K562 (cell line): Measurements from ENCODE around the gene TMEM178A. TPM values are rescaled to one million over a fixed set of nuclear protein-coding genes. Genes with fewer than 3 reads are reported as not detected.

Experiments used
- ATAC-seq: fragments of 200-7000 bp; cut with Tn5 transposase; 3 replicates; pipeline ENCODE4 v1.9.1; 2020; ENCODE audit warnings: moderate library complexity
- BruUV-seq: library from RNA; stranded (reverse); fragments of 400-500 nt; replicated peaks from 2 replicates; lab custom pipeline; 2021; lab: Mats Ljungman, UMichigan
- CTCF ChIA-PET: fragments of 300-600 bp; formaldehyde crosslinking; extraction: SDS; loops from one replicate; lab custom pipeline; 2021; ENCODE audit warnings: low intra/inter-chr PET ratio; lab: Yijun Ruan, JAX
- POLR2A ChIA-PET: fragments of 300-600, 350-650 bp; sonication (Branson Sonifier 250); formaldehyde crosslinking; extraction: SDS; loops from one replicate; lab custom pipeline; 2021; ENCODE audit warnings: antibody characterized with exemption, inconsistent platforms; lab: Yijun Ruan, JAX
- DNase-seq, 4 experiments: peaks; one replicate each; pipeline versions ENCODE4 v3.0.0 to v3.0.0-alpha.2; 2011 to 2018; ENCODE audit warnings: low spot score in 3 of 4, mixed read lengths in 3 of 4; ENCODE audit errors: extremely low read depth in 1 of 4
- FAIRE-seq: peaks from 2 replicates; lab custom pipeline; 2011; peaks lifted over from hg19 to GRCh38; lab: Jason Lieb, UNC
- H2AFZ ChIP-seq: 2 replicates; pipeline ENCODE4 v1.6.0; 2011; ENCODE audit warnings: low read depth, low read length, control low read depth, inconsistent platforms
- H3K27ac ChIP-seq: fragments of 200-600 bp; 3 replicates; pipeline ENCODE4 v1.8.0; 2011; ENCODE audit warnings: low read depth, mild to moderate bottlenecking, control low read depth, inconsistent platforms, low read length, moderate library complexity, mixed read lengths; ENCODE audit errors: extremely low read depth
- H3K27me3 ChIP-seq, 2 experiments: fragments of 300-600 bp in 1 of 2; 2 replicates in 1 of 2; 3 replicates in 1 of 2; pipeline versions ENCODE4 v1.6.0 to v1.8.0; 2011; ENCODE audit warnings: inconsistent platforms in 2 of 2, low read length in 2 of 2, mild to moderate bottlenecking in 1 of 2, mixed read lengths in 1 of 2, moderate library complexity in 1 of 2; ENCODE audit not compliant: control insufficient read depth in 2 of 2, insufficient read depth in 2 of 2
- H3K36me3 ChIP-seq: fragments of 300-600 bp; 3 replicates; pipeline ENCODE4 v1.8.0; 2011; ENCODE audit warnings: mild to moderate bottlenecking, low read length, inconsistent platforms; ENCODE audit not compliant: control insufficient read depth, insufficient read depth
- H3K4me1 ChIP-seq, 2 experiments: fragments of 200-600 bp in 1 of 2; replicated peaks in 1 of 2; 2 replicates in 1 of 2; 3 replicates in 1 of 2; pipeline versions ENCODE4 v1.5.1 to v1.8.0; 2011; ENCODE audit warnings: inconsistent platforms in 2 of 2, low read length in 2 of 2, mild to moderate bottlenecking in 1 of 2, mixed read lengths in 1 of 2, moderate library complexity in 1 of 2; ENCODE audit not compliant: control insufficient read depth in 2 of 2, insufficient read depth in 2 of 2
- H3K4me2 ChIP-seq: 2 replicates; pipeline ENCODE4 v1.6.1; 2011; ENCODE audit warnings: low read length, control low read depth, inconsistent platforms, mixed read lengths; ENCODE audit not compliant: insufficient read depth
- H3K4me3 ChIP-seq: fragments of 200-600 bp; sonication (generic), shearing (Covaris generic); 2 replicates; pipeline ENCODE4 v1.5.1; 2016; ENCODE audit warnings: control low read depth, inconsistent platforms
- H3K79me2 ChIP-seq: fragments of 200-600 bp; 3 replicates; pipeline ENCODE4 v1.8.0; 2011; ENCODE audit warnings: low read length, inconsistent platforms; ENCODE audit not compliant: control insufficient read depth, insufficient read depth
- H3K9ac ChIP-seq, 2 experiments: 2 replicates each; pipeline versions ENCODE4 v1.6.0 to v1.6.1; 2011; ENCODE audit warnings: low read depth in 2 of 2, low read length in 2 of 2, control low read depth in 1 of 2, inconsistent platforms in 1 of 2, mild to moderate bottlenecking in 1 of 2, mixed read lengths in 1 of 2; ENCODE audit not compliant: insufficient read depth in 1 of 2
- H3K9me1 ChIP-seq: one replicate; pipeline ENCODE4 v1.6.0; 2011; ENCODE audit warnings: inconsistent platforms, mild to moderate bottlenecking, low read length, moderate library complexity; ENCODE audit not compliant: control insufficient read depth, insufficient read depth
- H3K9me3 ChIP-seq: replicated peaks from 2 replicates; pipeline ENCODE4 v1.5.1; 2011; ENCODE audit warnings: low read depth, low read length, inconsistent platforms; ENCODE audit not compliant: control insufficient read depth, insufficient read depth
- H4K20me1 ChIP-seq: replicated peaks from 2 replicates; pipeline ENCODE4 v1.6.1; 2011; ENCODE audit warnings: low read length, inconsistent platforms, mixed read lengths; ENCODE audit not compliant: control insufficient read depth, insufficient read depth
- BCOR ChIP-seq: fragments of 450-650 bp; IDR thresholded peaks from 2 replicates; pipeline ENCODE4 v1.6.1; 2016
- CBFB ChIP-seq: sonication (generic); formaldehyde crosslinking; IDR thresholded peaks from 2 replicates; pipeline ENCODE4 v1.4.0; 2020; ENCODE audit warnings: mild to moderate bottlenecking, missing genetic modification reagents
- PTBP1 ChIP-seq: fragments of 200-400 bp; formaldehyde crosslinking; IDR thresholded peaks from 2 replicates; pipeline ENCODE4 v1.6.1; 2017; ENCODE audit warnings: low read depth, low read length
- RAD21 ChIP-seq, 2 experiments: fragments of 250-450 bp in 1 of 2; fragments of 450-650 bp in 1 of 2; sonication (Bioruptor Pico) in 1 of 2; formaldehyde crosslinking in 1 of 2; IDR thresholded peaks in 1 of 2; conservative IDR thresholded peaks in 1 of 2; 2 replicates each; pipeline versions ENCODE4 v1.4.0 to v1.8.0; 2020 to 2022; ENCODE audit warnings: mild to moderate bottlenecking in 2 of 2, moderate library complexity in 1 of 2
- SMC3 ChIP-seq: conservative IDR thresholded peaks from 2 replicates; pipeline ENCODE4 v1.6.1; 2011; ENCODE audit warnings: low read depth, low read length, improper control_type of control experiment; ENCODE audit not compliant: insufficient read depth
- ZNF384 ChIP-seq: IDR thresholded peaks from 2 replicates; pipeline ENCODE4 v1.6.1; 2012; ENCODE audit warnings: low read depth, low read length, improper control_type of control experiment
- WGBS: fragments of 100-300 bp; shearing (Covaris generic); methylation state at CpG from one replicate; pipeline ENCODE4 v1.1.6; 2016; ENCODE audit warnings: low coverage, mixed read lengths; ENCODE audit not compliant: insufficient coverage; ENCODE audit errors: missing lambda C conversion rate; 5-methylcytosine and 5-hydroxymethylcytosine counted together
- in situ Hi-C: fragments of 300-500 bp; cut with MboI; formaldehyde crosslinking; loops from 4 replicates; pipeline ENCODE4 v1.15.0; 2018; ENCODE audit warnings: inconsistent platforms, mixed read lengths
- intact Hi-C: fragments of 100-400 bp; cut with micrococcal nuclease; formaldehyde crosslinking; loops from 2 replicates; pipeline ENCODE4 v1.14.2; 2022
- polyA plus RNA-seq, 8 experiments: library from polyadenylated mRNA; depleted of rRNA in 4 of 8; stranded (reverse) in 5 of 8; unstranded in 3 of 8; fragments of >200 nt; fragmentation: Nextera tagmentation in 2 of 8; fragmentation: Illumina TruSeq in 1 of 8; extraction: Ambion mirVana in 2 of 8; extraction: Trizol in 1 of 8; gene quantifications; 2 replicates each; pipeline versions ENCODE4 v1.2.1 to v1.2.3, GENCODE V29; 2011 to 2014; ENCODE audit warnings: inconsistent platforms in 1 of 8, missing spikeins in 1 of 8
- total RNA-seq, 7 experiments: library from RNA; depleted of rRNA in 6 of 7; stranded (reverse); fragments of >200 nt in 6 of 7; fragmentation: Illumina TruSeq in 2 of 7; extraction: Trizol in 2 of 7; gene quantifications; 2 replicates each; pipeline versions ENCODE4 v1.2.1 to v1.2.3, GENCODE V29; 2011 to 2021; ENCODE audit warnings: low replicate concordance in 1 of 7
- TF ChIP-seq, protein P1 (sequence below): fragments of 150-350 bp; IDR thresholded peaks from 2 replicates; pipeline ENCODE4 v1.6.1; 2014; ENCODE audit warnings: low read depth, mild to moderate bottlenecking, low read length, borderline replicate concordance
- TF ChIP-seq, protein P2 (sequence below), 3 experiments: IDR thresholded peaks in 2 of 3; conservative IDR thresholded peaks in 1 of 3; 2 replicates each; pipeline ENCODE4 v1.5.1; 2011 to 2012; ENCODE audit warnings: low read length in 3 of 3, mild to moderate bottlenecking in 3 of 3, control low read depth in 2 of 3, improper control_type of control experiment in 1 of 3, inconsistent platforms in 1 of 3, low read depth in 1 of 3, mixed read lengths in 1 of 3, moderate library complexity in 1 of 3; ENCODE audit not compliant: insufficient read depth in 2 of 3
- TF ChIP-seq, protein P3 (sequence below): fragments of 450-650 bp; formaldehyde crosslinking; IDR thresholded peaks from 2 replicates; pipeline ENCODE4 v1.4.0; 2020; ENCODE audit warnings: mild to moderate bottlenecking, moderate library complexity

Gene TMEM178A
- total and polyA plus RNA-seq, 9 of the 15 experiments (the other 6 are each of a cell fraction or from before 2014, with no cell fraction given), result 0.04 to 0.17 TPM; not detected in 7

DNA sequence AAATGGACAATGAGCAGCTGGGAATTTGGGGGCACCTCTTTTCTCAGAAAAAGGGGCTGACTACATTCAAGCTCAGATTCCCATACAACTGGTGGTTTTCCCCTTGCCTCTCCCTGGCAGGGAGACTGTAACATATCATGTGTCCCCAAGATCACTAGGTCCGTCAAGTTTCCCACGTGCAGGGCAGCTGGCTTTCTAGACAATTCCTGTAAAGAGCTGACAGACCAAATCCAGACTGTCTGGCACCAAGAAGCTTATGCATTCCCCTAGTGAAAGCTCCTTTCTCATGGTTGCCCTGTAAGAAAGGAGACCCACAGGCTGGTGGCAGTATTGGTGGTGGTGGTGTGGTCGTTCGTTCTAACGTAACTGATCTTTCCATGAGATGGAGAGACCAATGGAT, 64.6 kb downstream of the TMEM178A start (continued):
- TF ChIP-seq, protein P1, sequence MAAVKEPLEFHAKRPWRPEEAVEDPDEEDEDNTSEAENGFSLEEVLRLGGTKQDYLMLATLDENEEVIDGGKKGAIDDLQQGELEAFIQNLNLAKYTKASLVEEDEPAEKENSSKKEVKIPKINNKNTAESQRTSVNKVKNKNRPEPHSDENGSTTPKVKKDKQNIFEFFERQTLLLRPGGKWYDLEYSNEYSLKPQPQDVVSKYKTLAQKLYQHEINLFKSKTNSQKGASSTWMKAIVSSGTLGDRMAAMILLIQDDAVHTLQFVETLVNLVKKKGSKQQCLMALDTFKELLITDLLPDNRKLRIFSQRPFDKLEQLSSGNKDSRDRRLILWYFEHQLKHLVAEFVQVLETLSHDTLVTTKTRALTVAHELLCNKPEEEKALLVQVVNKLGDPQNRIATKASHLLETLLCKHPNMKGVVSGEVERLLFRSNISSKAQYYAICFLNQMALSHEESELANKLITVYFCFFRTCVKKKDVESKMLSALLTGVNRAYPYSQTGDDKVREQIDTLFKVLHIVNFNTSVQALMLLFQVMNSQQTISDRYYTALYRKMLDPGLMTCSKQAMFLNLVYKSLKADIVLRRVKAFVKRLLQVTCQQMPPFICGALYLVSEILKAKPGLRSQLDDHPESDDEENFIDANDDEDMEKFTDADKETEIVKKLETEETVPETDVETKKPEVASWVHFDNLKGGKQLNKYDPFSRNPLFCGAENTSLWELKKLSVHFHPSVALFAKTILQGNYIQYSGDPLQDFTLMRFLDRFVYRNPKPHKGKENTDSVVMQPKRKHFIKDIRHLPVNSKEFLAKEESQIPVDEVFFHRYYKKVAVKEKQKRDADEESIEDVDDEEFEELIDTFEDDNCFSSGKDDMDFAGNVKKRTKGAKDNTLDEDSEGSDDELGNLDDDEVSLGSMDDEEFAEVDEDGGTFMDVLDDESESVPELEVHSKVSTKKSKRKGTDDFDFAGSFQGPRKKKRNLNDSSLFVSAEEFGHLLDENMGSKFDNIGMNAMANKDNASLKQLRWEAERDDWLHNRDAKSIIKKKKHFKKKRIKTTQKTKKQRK, result no peak
- no peak for TF ChIP-seq PTBP1
- TF ChIP-seq ZNF384, result no peak
- no peak for TF ChIP-seq CBFB (CRISPR knock-in tag)
- TF ChIP-seq, all 486 proteins: peak for 0

DNA sequence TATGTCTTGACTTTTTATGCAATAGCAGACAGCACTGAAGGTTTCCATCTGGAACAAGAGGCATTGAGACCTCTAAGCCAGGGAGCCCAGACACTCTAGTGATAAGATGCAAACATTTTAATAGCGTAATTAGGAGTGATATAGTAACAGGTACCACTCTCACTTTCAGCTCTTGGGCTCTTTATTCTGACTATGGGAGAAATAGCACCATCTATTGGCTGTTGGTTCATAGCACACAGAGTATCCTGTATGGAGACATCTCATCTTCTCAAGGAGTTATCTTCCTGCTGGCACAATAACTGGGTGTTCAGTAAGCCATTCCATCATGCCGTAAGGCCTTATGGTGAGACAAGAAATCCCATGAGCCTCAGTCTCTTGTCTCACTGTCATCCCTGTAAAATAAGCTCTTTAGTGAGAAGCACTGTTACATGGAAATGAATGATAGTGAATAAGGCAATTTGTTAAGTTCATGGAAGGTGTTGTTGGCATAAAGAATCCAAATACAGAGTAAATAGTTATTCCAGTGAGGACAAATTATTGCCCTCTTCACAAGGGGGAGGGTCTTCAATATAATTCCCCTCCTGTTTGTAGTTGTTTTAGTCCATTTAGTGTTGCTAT, 65.1 kb downstream of the TMEM178A start:
- Histone ChIP-seq H4K20me1 (peaks cover 2% of the 10 kb centered on the region; the same call in 1 of the 2 replicates), H3K36me3 (peaks cover 29% of the 10 kb centered on the region), H3K4me2 (no peak overlapping the region), H3K4me1 (no peaks in the 10 kb centered on the region), H2AFZ (no peak overlapping the region), H3K27me3 (peaks cover 0 to 3% of the 10 kb centered on the region in 2 experiments; a peak in 1 of 5 replicates), H3K79me2 (0 out of 3 replicates have a peak, but pooled peaks cover 4% of the 10 kb centered on the region), H3K9ac (no peak overlapping the region), H3K4me3 (no peak overlapping the region), H3K9me3 (no peaks in the 10 kb centered on the region), H3K9me1 (no peaks in the 10 kb centered on the region), H3K27ac (no peak overlapping the region)
- ATAC-seq (peak; percentile 83), FAIRE-seq (peak; percentile 77), DNase-seq (peak; percentile 20 to 41 (median 30))
- in situ Hi-C loops, result no loop called here
- CTCF ChIA-PET, result interaction anchor here (0.7 to 1.8 kb wide), 4 partner anchors 351 to 672 kb away, joined by 3 to 9 read pairs (median 4); no protein-coding TSS in a partner anchor
- no TSS peak for BruUV-seq
- 51% methylated on average over 2 of the region's 2 CpGs for WGBS
- POLR2A ChIA-PET, result no interaction called here
- intact Hi-C loops, result loop anchor here (1.0 to 5.0 kb wide), 5 partner anchors 138 to 498 kb away; partner anchors contain the start of gene MAP4K3
- no peak for TF ChIP-seq BCOR
- peak; percentile 52 to 79; a peak in 3 of 4 replicates for TF ChIP-seq RAD21 (CRISPR knock-in tag; conservative IDR thresholded peaks at IDR 0.05 in 1 of 2, IDR thresholded peaks at IDR 0.05 in 1 of 2)
- TF ChIP-seq SMC3, result 0 out of 2 replicates have a peak, but pooled peaks have one; percentile 15
- TF ChIP-seq PTBP1, result no peak
- TF ChIP-seq, protein P2, sequence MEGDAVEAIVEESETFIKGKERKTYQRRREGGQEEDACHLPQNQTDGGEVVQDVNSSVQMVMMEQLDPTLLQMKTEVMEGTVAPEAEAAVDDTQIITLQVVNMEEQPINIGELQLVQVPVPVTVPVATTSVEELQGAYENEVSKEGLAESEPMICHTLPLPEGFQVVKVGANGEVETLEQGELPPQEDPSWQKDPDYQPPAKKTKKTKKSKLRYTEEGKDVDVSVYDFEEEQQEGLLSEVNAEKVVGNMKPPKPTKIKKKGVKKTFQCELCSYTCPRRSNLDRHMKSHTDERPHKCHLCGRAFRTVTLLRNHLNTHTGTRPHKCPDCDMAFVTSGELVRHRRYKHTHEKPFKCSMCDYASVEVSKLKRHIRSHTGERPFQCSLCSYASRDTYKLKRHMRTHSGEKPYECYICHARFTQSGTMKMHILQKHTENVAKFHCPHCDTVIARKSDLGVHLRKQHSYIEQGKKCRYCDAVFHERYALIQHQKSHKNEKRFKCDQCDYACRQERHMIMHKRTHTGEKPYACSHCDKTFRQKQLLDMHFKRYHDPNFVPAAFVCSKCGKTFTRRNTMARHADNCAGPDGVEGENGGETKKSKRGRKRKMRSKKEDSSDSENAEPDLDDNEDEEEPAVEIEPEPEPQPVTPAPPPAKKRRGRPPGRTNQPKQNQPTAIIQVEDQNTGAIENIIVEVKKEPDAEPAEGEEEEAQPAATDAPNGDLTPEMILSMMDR (IDR thresholded peaks at IDR 0.05 in 2 of 3, conservative IDR thresholded peaks at IDR 0.05 in 1 of 3; ENCODE audit: insufficient read depth in 2 of 3, low read depth in 1 of 3, low read length in 3 of 3), result peak; percentile 50 to 76 (median 65)
- TF ChIP-seq, protein P3, sequence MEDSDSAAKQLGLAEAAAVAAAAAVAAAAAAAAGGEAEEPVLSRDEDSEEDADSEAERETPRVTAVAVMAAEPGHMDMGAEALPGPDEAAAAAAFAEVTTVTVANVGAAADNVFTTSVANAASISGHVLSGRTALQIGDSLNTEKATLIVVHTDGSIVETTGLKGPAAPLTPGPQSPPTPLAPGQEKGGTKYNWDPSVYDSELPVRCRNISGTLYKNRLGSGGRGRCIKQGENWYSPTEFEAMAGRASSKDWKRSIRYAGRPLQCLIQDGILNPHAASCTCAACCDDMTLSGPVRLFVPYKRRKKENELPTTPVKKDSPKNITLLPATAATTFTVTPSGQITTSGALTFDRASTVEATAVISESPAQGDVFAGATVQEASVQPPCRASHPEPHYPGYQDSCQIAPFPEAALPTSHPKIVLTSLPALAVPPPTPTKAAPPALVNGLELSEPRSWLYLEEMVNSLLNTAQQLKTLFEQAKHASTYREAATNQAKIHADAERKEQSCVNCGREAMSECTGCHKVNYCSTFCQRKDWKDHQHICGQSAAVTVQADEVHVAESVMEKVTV (CRISPR knock-in tag), result 0 out of 2 replicates have a peak, but pooled peaks have one; percentile 15
